SU-DHL-6 (cell line): ENCODE data around the gene SGMS2.

Experiments used
- H2AFZ ChIP-seq: fragments of 200-600 bp; sonication (generic); 2 replicates; pipeline ENCODE4 v1.6.1; 2014; ENCODE audit warnings: low read depth, mild to moderate bottlenecking, moderate library complexity, mixed read lengths, antibody characterized with exemption, low read length; ENCODE audit not compliant: severe bottlenecking
- H3F3A ChIP-seq: fragments of 200-600 bp; shearing (Covaris generic); 2 replicates; pipeline ENCODE4 v1.6.0; 2016; ENCODE audit warnings: antibody characterized with exemption, mild to moderate bottlenecking; ENCODE audit not compliant: insufficient read depth
- H3K27ac ChIP-seq: fragments of 200-600 bp; sonication (generic); 2 replicates; pipeline ENCODE4 v1.5.1; 2016; ENCODE audit warnings: low read depth, mild to moderate bottlenecking, low read length, moderate library complexity, mixed read lengths
- H3K27me3 ChIP-seq: fragments of 200-600 bp; sonication (generic), shearing (Covaris generic); 2 replicates; pipeline ENCODE4 v1.6.0; 2014; ENCODE audit warnings: mild to moderate bottlenecking, low read length
- H3K36me3 ChIP-seq: fragments of 200-600 bp; sonication (generic); 2 replicates; pipeline ENCODE4 v1.6.1; 2014; ENCODE audit warnings: mild to moderate bottlenecking, low read length, mixed read lengths
- H3K4me2 ChIP-seq: fragments of 300-600, 200-600 bp; shearing (Covaris generic), sonication (generic); 2 replicates; pipeline ENCODE4 v1.6.0; 2014; ENCODE audit warnings: low read length, low read depth, mild to moderate bottlenecking; ENCODE audit not compliant: poor library complexity, severe bottlenecking
- H3K4me3 ChIP-seq: fragments of 200-600 bp; sonication (generic); 2 replicates; pipeline ENCODE4 v1.5.1; 2014; ENCODE audit warnings: antibody characterized with exemption, low read length, mild to moderate bottlenecking, mixed read lengths; ENCODE audit not compliant: insufficient read depth, poor library complexity, severe bottlenecking
- H3K79me2 ChIP-seq: fragments of 200-600 bp; sonication (generic); 2 replicates; pipeline ENCODE4 v1.6.1; 2014; ENCODE audit warnings: mild to moderate bottlenecking, low read length, moderate library complexity; ENCODE audit not compliant: insufficient read depth
- H3K9ac ChIP-seq: fragments of 200-600 bp; sonication (generic); 2 replicates; pipeline ENCODE4 v1.7.0; 2014; ENCODE audit warnings: mild to moderate bottlenecking, low read length
- H3K9me2 ChIP-seq: fragments of 200-600 bp; sonication (generic); replicated peaks from 2 replicates; pipeline ENCODE4 v1.6.1; 2014; ENCODE audit warnings: low read length; ENCODE audit not compliant: insufficient read depth
- H3K9me3 ChIP-seq: fragments of 200-600 bp; sonication (generic); 2 replicates; pipeline ENCODE4 v1.6.1; 2014; ENCODE audit warnings: low read length, mixed read lengths; ENCODE audit not compliant: insufficient read depth
- H4K20me1 ChIP-seq: fragments of 200-600 bp; sonication (generic); 2 replicates; pipeline ENCODE4 v1.6.1; 2014; ENCODE audit warnings: low read depth, mild to moderate bottlenecking, antibody characterized with exemption, low read length, moderate library complexity, mixed read lengths
- EZH2phosphoT487 ChIP-seq: fragments of 200-600 bp; sonication (generic), shearing (Covaris generic); conservative IDR thresholded peaks from 2 replicates; pipeline ENCODE4 v1.6.1; 2018; ENCODE audit warnings: mild to moderate bottlenecking, antibody characterized with exemption, low read length, moderate library complexity, mixed read lengths
- TF ChIP-seq, protein P1 (sequence below): fragments of 200-600 bp; sonication (generic); IDR thresholded peaks from one replicate; pipeline ENCODE4 v1.5.1; 2017; ENCODE audit warnings: antibody characterized with exemption, mild to moderate bottlenecking, low read length, moderate library complexity; ENCODE audit not compliant: insufficient read depth, poor library complexity, severe bottlenecking

The SGMS2 gene

DNA sequence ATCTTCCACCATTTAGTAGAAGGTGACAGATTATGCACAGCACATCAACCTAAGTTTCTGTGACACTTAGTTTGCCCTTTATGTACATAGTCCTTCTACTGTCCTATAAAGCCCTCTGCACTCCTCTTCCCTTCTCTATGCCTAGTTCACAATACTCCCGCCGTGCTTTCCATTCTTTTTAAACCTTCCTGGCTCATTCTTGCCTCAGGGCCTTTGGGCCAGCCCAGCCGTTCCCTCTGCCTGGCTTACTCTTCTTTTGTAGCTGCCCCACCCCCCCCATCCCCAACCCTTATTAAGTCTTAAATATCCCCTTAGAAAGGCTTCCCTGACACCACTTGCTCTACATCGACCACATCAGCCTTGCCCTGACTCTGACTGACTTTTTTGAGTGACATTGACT is 33.0 kb downstream of the SGMS2 start:
- H3K79me2 ChIP-seq = no peaks in the 10 kb centered on the region
- H4K20me1 ChIP-seq = no peaks in the 10 kb centered on the region
- TF ChIP-seq, protein P1, sequence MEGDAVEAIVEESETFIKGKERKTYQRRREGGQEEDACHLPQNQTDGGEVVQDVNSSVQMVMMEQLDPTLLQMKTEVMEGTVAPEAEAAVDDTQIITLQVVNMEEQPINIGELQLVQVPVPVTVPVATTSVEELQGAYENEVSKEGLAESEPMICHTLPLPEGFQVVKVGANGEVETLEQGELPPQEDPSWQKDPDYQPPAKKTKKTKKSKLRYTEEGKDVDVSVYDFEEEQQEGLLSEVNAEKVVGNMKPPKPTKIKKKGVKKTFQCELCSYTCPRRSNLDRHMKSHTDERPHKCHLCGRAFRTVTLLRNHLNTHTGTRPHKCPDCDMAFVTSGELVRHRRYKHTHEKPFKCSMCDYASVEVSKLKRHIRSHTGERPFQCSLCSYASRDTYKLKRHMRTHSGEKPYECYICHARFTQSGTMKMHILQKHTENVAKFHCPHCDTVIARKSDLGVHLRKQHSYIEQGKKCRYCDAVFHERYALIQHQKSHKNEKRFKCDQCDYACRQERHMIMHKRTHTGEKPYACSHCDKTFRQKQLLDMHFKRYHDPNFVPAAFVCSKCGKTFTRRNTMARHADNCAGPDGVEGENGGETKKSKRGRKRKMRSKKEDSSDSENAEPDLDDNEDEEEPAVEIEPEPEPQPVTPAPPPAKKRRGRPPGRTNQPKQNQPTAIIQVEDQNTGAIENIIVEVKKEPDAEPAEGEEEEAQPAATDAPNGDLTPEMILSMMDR = no peak
- TF ChIP-seq EZH2phosphoT487 = no peak
- H3K27ac ChIP-seq = no peak overlapping the region
- no peaks in the 10 kb centered on the region for H3F3A ChIP-seq
- no peaks in the 10 kb centered on the region for H3K9me3 ChIP-seq
- H3K27me3 ChIP-seq = no peaks in the 10 kb centered on the region
- H3K4me2 ChIP-seq = no peak overlapping the region
- no peak overlapping the region for H3K9ac ChIP-seq
- H3K9me2 ChIP-seq = no peaks in the 10 kb centered on the region
- H3K36me3 ChIP-seq = no peaks in the 10 kb centered on the region
- H2AFZ ChIP-seq = no peak overlapping the region
- no peak overlapping the region for H3K4me3 ChIP-seq

DNA sequence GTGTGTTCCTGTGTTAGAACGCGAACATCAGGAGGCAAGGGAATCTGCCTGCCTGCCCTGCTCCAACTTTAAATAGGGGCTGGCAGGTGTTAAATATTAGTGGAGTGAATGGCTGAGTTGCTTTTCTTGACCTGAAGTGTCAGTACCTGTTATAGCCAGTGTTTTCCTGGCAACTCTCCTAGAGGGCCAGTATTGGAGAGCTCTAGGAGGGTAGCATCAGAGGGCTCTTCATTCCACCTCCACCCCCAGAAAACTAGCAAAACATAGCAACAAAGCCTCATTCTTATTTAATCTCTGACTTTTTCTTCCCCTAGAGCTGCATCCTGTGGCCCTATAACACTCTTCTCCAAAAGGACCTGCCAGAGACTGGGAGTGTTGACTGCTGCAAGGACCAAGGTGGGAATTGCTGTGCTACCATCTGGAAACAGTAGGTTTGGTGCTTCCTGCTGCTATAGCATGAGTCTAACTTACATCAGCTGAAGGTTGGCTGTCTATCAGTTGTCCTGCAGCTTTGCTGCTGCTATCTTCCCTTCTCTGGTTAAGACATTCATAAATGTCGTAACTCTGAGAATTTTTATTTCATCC is 33.5 kb downstream of the SGMS2 start:
- Histone ChIP-seq H3K27ac (no peak overlapping the region), H3K9me3 (no peaks in the 10 kb centered on the region), H3K9ac (no peak overlapping the region), H3F3A (no peaks in the 10 kb centered on the region), H2AFZ (no peak overlapping the region), H3K9me2 (no peaks in the 10 kb centered on the region), H3K27me3 (no peaks in the 10 kb centered on the region), H3K79me2 (no peaks in the 10 kb centered on the region), H3K4me3 (no peak overlapping the region), H4K20me1 (no peaks in the 10 kb centered on the region), H3K36me3 (no peaks in the 10 kb centered on the region), H3K4me2 (no peak overlapping the region)
- TF ChIP-seq, protein P1 = no peak
- TF ChIP-seq EZH2phosphoT487 = no peak

DNA sequence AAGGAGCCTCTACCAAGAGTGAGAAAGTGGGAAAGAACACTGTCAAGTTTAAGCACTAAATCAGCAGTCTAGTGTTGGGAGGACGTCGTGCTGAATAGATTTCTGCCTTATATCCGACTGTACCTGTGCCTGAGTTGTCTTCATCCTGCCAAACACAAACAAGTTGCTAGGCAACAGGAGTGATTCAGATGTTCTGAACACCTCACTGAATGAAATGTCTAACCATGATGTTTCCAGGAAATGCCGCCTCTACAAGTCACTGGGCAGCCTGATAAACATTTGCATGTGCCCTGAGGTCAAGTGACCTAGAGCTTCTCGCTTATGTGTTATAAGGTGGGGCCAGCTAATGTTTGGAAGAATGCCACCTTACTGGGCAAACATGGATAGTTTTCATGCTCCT is 37.9 kb downstream of the SGMS2 start:
- H3K9me2 ChIP-seq = no peaks in the 10 kb centered on the region
- H3K9me3 ChIP-seq = no peaks in the 10 kb centered on the region
- no peak overlapping the region for H3K4me2 ChIP-seq
- no peaks in the 10 kb centered on the region for H3F3A ChIP-seq
- H3K36me3 ChIP-seq = no peaks in the 10 kb centered on the region
- TF ChIP-seq, protein P1 = no peak
- TF ChIP-seq EZH2phosphoT487 = no peak
- H3K27ac ChIP-seq = no peak overlapping the region
- H3K27me3 ChIP-seq = no peaks in the 10 kb centered on the region
- H4K20me1 ChIP-seq = no peaks in the 10 kb centered on the region
- H3K9ac ChIP-seq = no peak overlapping the region
- H2AFZ ChIP-seq = no peak overlapping the region
- H3K4me3 ChIP-seq = no peak overlapping the region
- H3K79me2 ChIP-seq = no peaks in the 10 kb centered on the region
